ENCODE data around the gene TOP2B.

GRCh38 chr3:25572919-25573385 lies 91.8 kb downstream of the TOP2B start:
- TF ChIP-seq, protein P1, sequence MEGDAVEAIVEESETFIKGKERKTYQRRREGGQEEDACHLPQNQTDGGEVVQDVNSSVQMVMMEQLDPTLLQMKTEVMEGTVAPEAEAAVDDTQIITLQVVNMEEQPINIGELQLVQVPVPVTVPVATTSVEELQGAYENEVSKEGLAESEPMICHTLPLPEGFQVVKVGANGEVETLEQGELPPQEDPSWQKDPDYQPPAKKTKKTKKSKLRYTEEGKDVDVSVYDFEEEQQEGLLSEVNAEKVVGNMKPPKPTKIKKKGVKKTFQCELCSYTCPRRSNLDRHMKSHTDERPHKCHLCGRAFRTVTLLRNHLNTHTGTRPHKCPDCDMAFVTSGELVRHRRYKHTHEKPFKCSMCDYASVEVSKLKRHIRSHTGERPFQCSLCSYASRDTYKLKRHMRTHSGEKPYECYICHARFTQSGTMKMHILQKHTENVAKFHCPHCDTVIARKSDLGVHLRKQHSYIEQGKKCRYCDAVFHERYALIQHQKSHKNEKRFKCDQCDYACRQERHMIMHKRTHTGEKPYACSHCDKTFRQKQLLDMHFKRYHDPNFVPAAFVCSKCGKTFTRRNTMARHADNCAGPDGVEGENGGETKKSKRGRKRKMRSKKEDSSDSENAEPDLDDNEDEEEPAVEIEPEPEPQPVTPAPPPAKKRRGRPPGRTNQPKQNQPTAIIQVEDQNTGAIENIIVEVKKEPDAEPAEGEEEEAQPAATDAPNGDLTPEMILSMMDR (IDR thresholded peaks at IDR 0.05): no peak
- TF ChIP-seq POLR2AphosphoS5 (IDR thresholded peaks at IDR 0.05) (no peak), POLR2A (IDR thresholded peaks at IDR 0.05; ENCODE audit: low read depth) (no peak)

Data from esophagus muscularis mucosa (tissue), 3 donors.